Body of pancreas (tissue), 4 donors: Measurements from ENCODE around the gene NGEF. TPM values are rescaled to one million over a fixed set of nuclear protein-coding genes. Genes with fewer than 3 reads are reported as not detected.

Source experiments
- ATAC-seq: fragments of 150-250 bp; one replicate; pipeline ENCODE4 v1.9.1; 2016
- DNase-seq, 4 donors: peaks; one replicate each; pipeline ENCODE4 v3.0.0-alpha.2; 2019
- H3K27ac ChIP-seq, 4 donors: fragments of 200-600 bp; sonication (generic); 1 replicate in 3 of 4; 2 replicates in 1 of 4; pipeline versions ENCODE4 v1.5.1 to v1.6.1; 2016 to 2019; ENCODE audit warnings: mild to moderate bottlenecking in 1 of 4, mixed read lengths in 1 of 4, moderate library complexity in 1 of 4
- H3K27me3 ChIP-seq, 2 donors: fragments of 200-600 bp; sonication (generic); one replicate each; pipeline ENCODE4 v1.6.0; 2016; ENCODE audit warnings: mild to moderate bottlenecking in 1 of 2
- H3K36me3 ChIP-seq, 2 donors: fragments of 200-600 bp; sonication (generic); replicated peaks in 1 of 2; 2 replicates each; pipeline ENCODE4 v1.5.1; 2016; ENCODE audit warnings: low read depth in 2 of 2; ENCODE audit not compliant: insufficient read depth in 1 of 2
- H3K4me1 ChIP-seq: fragments of 200-600 bp; sonication (generic); one replicate; pipeline ENCODE4 v1.6.0; 2016
- H3K4me3 ChIP-seq, 2 donors: fragments of 200-600 bp; sonication (generic); 1 replicate in 1 of 2; 2 replicates in 1 of 2; pipeline ENCODE4 v1.5.1; 2016 to 2019
- H3K9me3 ChIP-seq, 3 donors: fragments of 200-600 bp; sonication (generic); 1 replicate in 2 of 3; 2 replicates in 1 of 3; pipeline ENCODE4 v1.5.1; 2016
- POLR2A ChIP-seq, 3 donors: fragments of 450-650 bp; IDR thresholded peaks; one replicate each; pipeline ENCODE4 v1.6.1; 2016; ENCODE audit warnings: antibody characterized with exemption in 3 of 3, mild to moderate bottlenecking in 2 of 3
- WGBS, 2 donors: methylation state at CpG; one replicate each; pipeline ENCODE4 v1.1.5; 2017; 5-methylcytosine and 5-hydroxymethylcytosine counted together
- intact Hi-C: fragments of 100-400 bp; cut with DNase I; formaldehyde crosslinking; loops from one replicate; pipeline ENCODE4 v1.15.1; 2023
- total RNA-seq, 2 donors: library from RNA; depleted of rRNA; stranded (reverse); fragments of >200 nt; gene quantifications; one replicate each; pipeline ENCODE4 v1.1.0, GENCODE V29; 2016
- TF ChIP-seq, protein P1 (sequence below), 7 experiments: fragments of 450-650 bp in 4 of 7; fragments of 200-600 bp in 3 of 7; sonication (generic) in 3 of 7; IDR thresholded peaks; one replicate each; pipeline ENCODE4 v1.5.1; 2016 to 2019; ENCODE audit warnings: antibody characterized with exemption in 7 of 7

Gene NGEF
- total RNA-seq, 2 donors from 2014 or later, result 4.9 to 7.0 TPM

- ATAC-seq, result no peak
- intact Hi-C loops, result no loop called here
- Histone ChIP-seq H3K4me3 (no peak overlapping the region), H3K4me1 (no peaks in the 10 kb centered on the region), H3K9me3 (no peaks in the 10 kb centered on the region), H3K27ac (no peak overlapping the region), H3K27me3 (no peaks in the 10 kb centered on the region), H3K36me3 (no peaks in the 10 kb centered on the region)
- WGBS, 2 donors, result 82 to 92% methylated on average over 3 to 6 of the region's 6 CpGs
- no peak for TF ChIP-seq POLR2A (IDR thresholded peaks at IDR 0.05)
- TF ChIP-seq, protein P1, sequence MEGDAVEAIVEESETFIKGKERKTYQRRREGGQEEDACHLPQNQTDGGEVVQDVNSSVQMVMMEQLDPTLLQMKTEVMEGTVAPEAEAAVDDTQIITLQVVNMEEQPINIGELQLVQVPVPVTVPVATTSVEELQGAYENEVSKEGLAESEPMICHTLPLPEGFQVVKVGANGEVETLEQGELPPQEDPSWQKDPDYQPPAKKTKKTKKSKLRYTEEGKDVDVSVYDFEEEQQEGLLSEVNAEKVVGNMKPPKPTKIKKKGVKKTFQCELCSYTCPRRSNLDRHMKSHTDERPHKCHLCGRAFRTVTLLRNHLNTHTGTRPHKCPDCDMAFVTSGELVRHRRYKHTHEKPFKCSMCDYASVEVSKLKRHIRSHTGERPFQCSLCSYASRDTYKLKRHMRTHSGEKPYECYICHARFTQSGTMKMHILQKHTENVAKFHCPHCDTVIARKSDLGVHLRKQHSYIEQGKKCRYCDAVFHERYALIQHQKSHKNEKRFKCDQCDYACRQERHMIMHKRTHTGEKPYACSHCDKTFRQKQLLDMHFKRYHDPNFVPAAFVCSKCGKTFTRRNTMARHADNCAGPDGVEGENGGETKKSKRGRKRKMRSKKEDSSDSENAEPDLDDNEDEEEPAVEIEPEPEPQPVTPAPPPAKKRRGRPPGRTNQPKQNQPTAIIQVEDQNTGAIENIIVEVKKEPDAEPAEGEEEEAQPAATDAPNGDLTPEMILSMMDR (IDR thresholded peaks at IDR 0.05), result no peak
- DNase-seq, result no peak
These were observed 8.0 kb downstream of the NGEF start for GRCh38 chr2:233005096-233005495.

DNA sequence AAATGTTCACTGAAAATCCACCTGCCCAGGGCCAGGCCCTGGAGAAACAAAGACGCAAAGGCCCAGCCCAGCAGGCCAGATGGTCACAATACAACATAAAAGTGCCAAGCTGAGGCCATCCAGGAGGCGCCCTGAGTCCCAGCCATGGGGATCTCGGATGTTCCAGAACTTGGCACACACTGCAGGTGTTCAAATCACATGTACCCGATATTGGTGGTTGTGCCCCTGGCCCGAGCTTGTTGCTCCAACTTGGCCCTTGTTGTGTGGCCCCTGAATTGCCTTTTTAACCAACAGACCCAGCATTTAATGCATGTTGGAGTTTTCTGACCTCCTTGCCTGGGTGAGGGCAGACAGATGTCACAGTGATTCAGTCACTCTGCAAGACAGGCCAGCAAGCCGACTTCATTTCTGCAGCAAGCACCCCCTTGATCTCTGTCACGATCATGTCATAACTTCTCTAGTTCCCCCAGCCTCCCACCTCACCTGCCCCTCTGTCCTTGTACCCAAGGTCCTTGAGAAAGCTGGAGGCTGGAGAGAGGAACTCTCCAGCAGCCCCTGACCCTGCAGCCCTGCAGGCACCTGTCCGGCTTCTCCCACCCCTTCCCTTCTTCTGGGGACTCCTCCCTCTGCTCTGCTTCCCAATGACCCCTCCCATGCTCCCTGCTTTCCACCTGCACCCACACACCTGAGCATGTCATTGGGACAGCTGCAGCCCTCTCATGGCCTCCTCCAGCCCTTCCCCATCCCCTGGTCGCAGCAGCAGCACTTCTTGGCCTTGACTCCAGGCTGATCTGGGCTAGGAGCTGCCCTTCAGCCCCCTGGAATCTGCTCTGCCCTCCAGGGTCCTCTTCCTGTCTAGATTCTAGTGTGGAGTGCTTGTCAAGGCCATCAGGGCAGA, 9.1 kb downstream of the NGEF start:
- no peak for TF ChIP-seq POLR2A (IDR thresholded peaks at IDR 0.05)
- TF ChIP-seq, protein P1 (IDR thresholded peaks at IDR 0.05), result no peak
- no peak overlapping the region for H3K27ac ChIP-seq
- DNase-seq (no peak), ATAC-seq (no peak)
- 82 to 86% methylated on average over 9 of the region's 9 CpGs for WGBS, 2 donors
- no peaks in the 10 kb centered on the region for H3K9me3 ChIP-seq
- no peaks in the 10 kb centered on the region for H3K36me3 ChIP-seq
- no peaks in the 10 kb centered on the region for H3K4me1 ChIP-seq
- intact Hi-C loops, result no loop called here
- no peak overlapping the region for H3K4me3 ChIP-seq
- H3K27me3 ChIP-seq, result no peaks in the 10 kb centered on the region

DNA sequence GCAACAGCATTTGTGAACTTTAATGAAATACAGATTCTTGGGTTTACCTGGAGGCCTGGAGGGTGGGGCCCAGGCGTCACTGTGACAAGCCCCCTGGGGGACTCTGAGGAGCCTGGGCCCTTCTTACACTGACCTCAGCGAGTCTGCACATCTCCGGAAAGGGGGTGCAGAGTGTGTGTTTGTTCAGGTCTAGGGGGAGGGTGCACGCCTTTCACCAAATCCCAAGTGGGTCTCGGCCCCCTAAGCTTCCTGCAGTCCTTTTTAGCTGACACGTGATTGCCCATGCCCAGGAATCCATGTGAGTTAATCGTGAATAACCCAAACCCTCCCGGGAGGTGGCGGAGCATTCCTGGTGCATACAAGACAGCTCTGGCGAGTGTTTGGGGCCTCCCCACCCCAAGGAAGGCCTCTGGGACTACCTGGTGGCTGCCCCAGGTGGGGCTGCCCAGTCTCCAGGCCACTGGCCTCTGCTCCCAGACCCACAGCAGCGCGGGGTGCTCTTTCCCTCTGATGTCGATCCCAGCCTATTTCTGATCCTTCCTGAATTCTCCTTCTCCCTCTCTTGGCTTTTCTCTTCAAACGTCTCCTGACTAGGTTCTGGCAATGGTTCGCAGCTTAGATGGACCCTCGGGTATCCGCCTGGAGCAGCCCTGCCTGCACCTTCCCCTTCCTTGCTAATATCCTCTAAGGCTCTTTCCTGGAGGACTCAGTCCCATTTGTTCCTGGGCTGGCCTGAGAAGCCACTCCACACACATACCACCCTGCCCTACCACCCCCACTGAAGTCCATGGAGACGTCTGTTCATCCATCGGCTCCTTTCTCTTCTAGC, 10.0 kb downstream of the NGEF start:
- no peak for ATAC-seq

DNA sequence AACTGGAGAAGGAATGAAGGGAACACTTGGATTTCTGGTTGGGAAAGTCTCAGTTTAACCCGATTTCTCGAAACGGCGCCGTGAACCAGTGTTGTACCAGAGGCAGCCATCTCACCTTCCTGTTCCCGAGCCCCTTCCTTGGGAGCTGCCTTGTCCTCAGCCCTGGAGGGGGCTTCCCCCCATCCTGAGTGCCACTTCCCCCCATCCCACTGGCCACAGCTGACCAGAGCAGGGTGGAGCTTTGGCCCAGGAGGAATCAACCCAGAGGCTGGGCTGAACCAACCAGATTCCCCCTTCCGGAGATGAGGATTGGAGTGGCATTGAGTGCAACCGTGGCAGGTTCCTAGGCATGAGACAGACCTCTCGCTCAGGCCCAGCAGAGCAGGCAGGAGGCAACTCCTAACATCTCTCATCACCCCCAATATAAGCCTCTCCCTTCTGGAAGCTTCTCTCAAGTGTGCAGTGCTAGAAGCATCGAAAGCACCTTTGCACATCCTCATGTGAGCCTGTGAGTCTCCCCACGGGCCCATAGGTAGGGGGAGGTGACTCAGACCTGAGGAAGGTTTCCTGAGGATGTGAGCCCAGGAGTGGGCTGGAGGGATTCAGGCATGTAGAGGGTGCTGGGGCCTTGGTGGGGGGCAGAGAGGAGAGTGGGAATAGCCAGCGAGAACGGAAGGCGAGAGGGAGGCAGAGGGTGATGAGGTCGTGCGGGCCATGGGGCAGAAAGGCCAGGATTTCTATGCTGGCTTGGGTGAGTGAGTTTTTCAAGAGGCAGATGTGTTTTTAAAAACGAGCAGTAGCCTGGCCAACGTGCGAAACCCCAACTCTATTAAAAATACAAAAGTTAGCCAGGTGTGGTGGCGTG, 11.9 kb downstream of the NGEF start:
- 90 to 91% methylated on average over 19 to 20 of the region's 20 CpGs for WGBS, 2 donors
- no peak for TF ChIP-seq POLR2A (IDR thresholded peaks at IDR 0.05)
- TF ChIP-seq, protein P1 (IDR thresholded peaks at IDR 0.05), result no peak
- Histone ChIP-seq H3K36me3 (no peaks in the 10 kb centered on the region), H3K27me3 (no peaks in the 10 kb centered on the region), H3K27ac (no peak overlapping the region), H3K4me3 (no peak overlapping the region), H3K4me1 (no peaks in the 10 kb centered on the region), H3K9me3 (no peaks in the 10 kb centered on the region)
- intact Hi-C loops, result no loop called here
- no peak for ATAC-seq
- no peak for DNase-seq

More for the DNA sequence above, 10.0 kb downstream of the NGEF start:
- Histone ChIP-seq H3K4me1 (no peaks in the 10 kb centered on the region), H3K27ac (no peak overlapping the region), H3K27me3 (no peaks in the 10 kb centered on the region), H3K36me3 (no peaks in the 10 kb centered on the region), H3K4me3 (no peak overlapping the region), H3K9me3 (no peaks in the 10 kb centered on the region)
- DNase-seq, result no peak
- TF ChIP-seq POLR2A (IDR thresholded peaks at IDR 0.05), result no peak
- TF ChIP-seq, protein P1 (IDR thresholded peaks at IDR 0.05), result no peak
- WGBS, 2 donors, result 94% methylated on average over 19 of the region's 19 CpGs
- intact Hi-C loops, result no loop called here
